ENCODE measurements around the gene METTL5. TPM values are rescaled to one million over a fixed set of nuclear protein-coding genes. Genes with fewer than 3 reads are reported as not detected.

METTL5 gene
- total RNA-seq, 2 experiments from 2014 or later = 62.7 to 68.5 TPM

GRCh38 chr2:169767243-169767888 is 57.3 kb downstream of the METTL5 start:
- no peaks in the 10 kb centered on the region for H3K9me3 Mint-ChIP-seq (ENCODE audit: low read depth)
- H3K36me3 Mint-ChIP-seq = peaks cover 3% of the 10 kb centered on the region
- peaks cover 31% of the 10 kb centered on the region for H3K4me1 Mint-ChIP-seq
- peak overlapping the region; percentile 23 for H3K27ac Mint-ChIP-seq
- ATAC-seq (peak; percentile 67), DNase-seq (peak; percentile 79)
- CTCF ChIA-PET = interaction anchor here (0.7 to 1.4 kb wide), 6 partner anchors 8 to 100 kb away, joined by 3 to 4 read pairs (median 3); no protein-coding TSS in a partner anchor
- H3K27me3 Mint-ChIP-seq = peaks cover 13% of the 10 kb centered on the region
- peak overlapping the region; percentile 50 for H3K4me3 Mint-ChIP-seq

GRCh38 chr2:169765523-169765922 is 59.2 kb downstream of the METTL5 start:
- CTCF ChIA-PET = interaction anchor here (1.7 kb wide), 1 partner anchor 72 kb away, joined by 6 read pairs; the partner anchor contains the start of genes CFAP210 and PHOSPHO2
- DNase-seq = no peak
- peaks cover 5% of the 10 kb centered on the region for H3K36me3 Mint-ChIP-seq
- no peak for ATAC-seq
- peaks cover 13% of the 10 kb centered on the region for H3K27me3 Mint-ChIP-seq
- H3K4me3 Mint-ChIP-seq = no peak overlapping the region
- peaks cover under 1% of the 10 kb centered on the region for H3K9me3 Mint-ChIP-seq (ENCODE audit: low read depth)
- H3K4me1 Mint-ChIP-seq = peaks cover 47% of the 10 kb centered on the region
- no peak overlapping the region for H3K27ac Mint-ChIP-seq

- peaks cover 10% of the 10 kb centered on the region for H3K36me3 Mint-ChIP-seq
- no peaks in the 10 kb centered on the region for H3K27me3 Mint-ChIP-seq
- peaks cover 36% of the 10 kb centered on the region for H3K4me1 Mint-ChIP-seq
- no peak overlapping the region for H3K4me3 Mint-ChIP-seq
- no peak for DNase-seq
- peak overlapping the region; percentile 53 for H3K27ac Mint-ChIP-seq
- ATAC-seq = peak; percentile 30
- CTCF ChIA-PET = interaction anchor here (1.2 to 1.6 kb wide), 3 partner anchors 26 to 232 kb away, joined by 3 to 4 read pairs (median 3); no protein-coding TSS in a partner anchor
- H3K9me3 Mint-ChIP-seq (ENCODE audit: low read depth) = peaks cover 3% of the 10 kb centered on the region
These were observed 62.8 kb downstream of the METTL5 start for GRCh38 chr2:169761970-169762292.

Other genes starting within 250 kb of the METTL5 start
- 10 to 100 TPM; 55.5 to 56.7 TPM for gene PPIG, start 240.6 kb downstream of the METTL5 start, total RNA-seq
- not detected for gene CFAP210, start 130.5 kb downstream of the METTL5 start, total RNA-seq
- 1 to 10 TPM; 4.1 to 5.9 TPM for gene PHOSPHO2, start 130.4 kb downstream of the METTL5 start, total RNA-seq
- gene KLHL23, start 91.1 kb downstream of the METTL5 start, total RNA-seq = 10 to 100 TPM; 10.2 to 11.5 TPM
- gene SSB, start 26.0 kb downstream of the METTL5 start, total RNA-seq = 10 to 100 TPM; 88.2 to 88.9 TPM
- 10 to 100 TPM; 21.3 to 23.2 TPM for gene UBR3, start 2.5 kb upstream of the METTL5 start, total RNA-seq